GM23338 (cell line): ENCODE measurements around the gene PCDHB16.
"Not testable (repeated sequence)": the region's sequence is repeated elsewhere in the genome, so short reads cannot be mapped to it uniquely, and the experiment has no call there.

Experiments used
- CTCF ChIP-seq, 2 experiments: fragments of 200-600 bp in 1 of 2; sonication (generic) in 1 of 2; conservative IDR thresholded peaks; 2 replicates each; pipeline versions ENCODE4 v1.5.1 to v1.6.1; 2016 to 2017; ENCODE audit warnings: antibody characterized with exemption in 2 of 2, low read depth in 2 of 2, mild to moderate bottlenecking in 2 of 2, moderate library complexity in 1 of 2
- ETS1 ChIP-seq: IDR thresholded peaks from 2 replicates; pipeline ENCODE4 v1.6.1; 2016; ENCODE audit warnings: antibody characterized with exemption
- EZH2 ChIP-seq: fragments of 200-600 bp; sonication (generic); IDR thresholded peaks from one replicate; pipeline ENCODE4 v1.8.0; 2017; ENCODE audit warnings: antibody characterized with exemption, mild to moderate bottlenecking, low read depth; ENCODE audit not compliant: unreplicated experiment
- JUNB ChIP-seq: IDR thresholded peaks from one replicate; pipeline ENCODE4 v1.6.1; 2016; ENCODE audit warnings: antibody characterized with exemption; ENCODE audit not compliant: unreplicated experiment
- POLR2AphosphoS5 ChIP-seq: IDR thresholded peaks from 2 replicates; pipeline ENCODE4 v1.6.1; 2016; ENCODE audit warnings: antibody characterized with exemption, low read depth
- REST ChIP-seq: IDR thresholded peaks from one replicate; pipeline ENCODE4 v1.6.1; 2018; ENCODE audit warnings: antibody characterized with exemption; ENCODE audit not compliant: unreplicated experiment

GRCh38 chr5:141179876-141180275 lies 2.3 kb upstream of the PCDHB16 start:
- TF ChIP-seq CTCF (conservative IDR thresholded peaks at IDR 0.05; ENCODE audit: low read depth in 2 of 2) = 0 out of 4 replicates have a peak, but pooled peaks of 1 of the 2 experiments have one; percentile 2
- TF ChIP-seq EZH2, JUNB, REST, POLR2AphosphoS5, ETS1: not testable (repeated sequence)
